Loucy (cell line): Measurements from ENCODE around the gene C2CD5.

ENCODE experiments used
- EZH2phosphoT487 ChIP-seq: fragments of 200-600 bp; IDR thresholded peaks from 2 replicates; pipeline ENCODE4 v1.6.1; 2018; ENCODE audit warnings: antibody characterized with exemption, mild to moderate bottlenecking, moderate library complexity, borderline replicate concordance
- TF ChIP-seq, protein P1 (sequence below): fragments of 200-600 bp; sonication (generic); conservative IDR thresholded peaks from 2 replicates; pipeline ENCODE4 v1.5.1; 2014; ENCODE audit warnings: mild to moderate bottlenecking, antibody characterized with exemption, low read length

DNA sequence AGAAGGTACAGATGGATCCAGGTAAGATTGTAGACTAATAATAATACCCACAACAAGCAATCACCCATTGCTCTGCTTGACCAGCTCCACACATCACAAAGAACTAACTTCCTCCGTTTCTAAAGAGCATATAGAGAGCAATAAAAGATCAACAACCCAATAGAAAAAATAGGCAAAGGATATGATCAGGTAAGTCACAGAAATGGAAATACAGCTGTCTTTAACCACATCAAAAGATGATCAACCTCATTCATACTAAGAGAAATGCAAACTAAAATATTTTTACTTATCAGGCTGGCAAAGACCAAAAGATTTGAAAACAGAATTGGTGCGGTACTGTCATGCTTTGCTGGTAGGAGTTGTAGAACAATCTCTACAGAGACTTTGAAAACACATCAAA lies 8.9 kb downstream of the C2CD5 start:
- TF ChIP-seq, protein P1, sequence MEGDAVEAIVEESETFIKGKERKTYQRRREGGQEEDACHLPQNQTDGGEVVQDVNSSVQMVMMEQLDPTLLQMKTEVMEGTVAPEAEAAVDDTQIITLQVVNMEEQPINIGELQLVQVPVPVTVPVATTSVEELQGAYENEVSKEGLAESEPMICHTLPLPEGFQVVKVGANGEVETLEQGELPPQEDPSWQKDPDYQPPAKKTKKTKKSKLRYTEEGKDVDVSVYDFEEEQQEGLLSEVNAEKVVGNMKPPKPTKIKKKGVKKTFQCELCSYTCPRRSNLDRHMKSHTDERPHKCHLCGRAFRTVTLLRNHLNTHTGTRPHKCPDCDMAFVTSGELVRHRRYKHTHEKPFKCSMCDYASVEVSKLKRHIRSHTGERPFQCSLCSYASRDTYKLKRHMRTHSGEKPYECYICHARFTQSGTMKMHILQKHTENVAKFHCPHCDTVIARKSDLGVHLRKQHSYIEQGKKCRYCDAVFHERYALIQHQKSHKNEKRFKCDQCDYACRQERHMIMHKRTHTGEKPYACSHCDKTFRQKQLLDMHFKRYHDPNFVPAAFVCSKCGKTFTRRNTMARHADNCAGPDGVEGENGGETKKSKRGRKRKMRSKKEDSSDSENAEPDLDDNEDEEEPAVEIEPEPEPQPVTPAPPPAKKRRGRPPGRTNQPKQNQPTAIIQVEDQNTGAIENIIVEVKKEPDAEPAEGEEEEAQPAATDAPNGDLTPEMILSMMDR, result no peak
- TF ChIP-seq EZH2phosphoT487, result no peak
